DOHH2 (cell line): ENCODE data around the gene MRPS12.
"Not testable (repeated sequence)": the region's sequence is repeated elsewhere in the genome, so short reads cannot be mapped to it uniquely, and the experiment has no call there.

Experiments
- H3F3A ChIP-seq: fragments of 200-600 bp; sonication (generic), shearing (Covaris generic); 2 replicates; pipeline ENCODE4 v1.6.0; 2016; ENCODE audit warnings: antibody characterized with exemption, mild to moderate bottlenecking; ENCODE audit not compliant: control insufficient read depth, insufficient read depth
- H3K27ac ChIP-seq: fragments of 200-600 bp; sonication (generic); 2 replicates; pipeline ENCODE4 v1.5.1; 2014; ENCODE audit warnings: low read depth, mild to moderate bottlenecking, low read length, moderate library complexity
- H3K27me3 ChIP-seq: fragments of 200-600 bp; sonication (generic); 2 replicates; pipeline ENCODE4 v1.6.1; 2014; ENCODE audit warnings: mild to moderate bottlenecking, low read length, mixed read lengths; ENCODE audit not compliant: control insufficient read depth
- H3K36me3 ChIP-seq: fragments of 200-600 bp; sonication (generic); 2 replicates; pipeline ENCODE4 v1.6.1; 2014; ENCODE audit warnings: mild to moderate bottlenecking, low read length, moderate library complexity, mixed read lengths; ENCODE audit not compliant: control insufficient read depth
- H3K4me1 ChIP-seq: fragments of 200-600 bp; sonication (generic); 2 replicates; pipeline ENCODE4 v1.6.1; 2014; ENCODE audit warnings: mild to moderate bottlenecking, low read length, mixed read lengths; ENCODE audit not compliant: control insufficient read depth
- H3K4me2 ChIP-seq: fragments of 200-600 bp; sonication (generic); 2 replicates; pipeline ENCODE4 v1.6.0; 2014; ENCODE audit warnings: mild to moderate bottlenecking, low read length, moderate library complexity
- H3K4me3 ChIP-seq: fragments of 200-600 bp; sonication (generic); 2 replicates; pipeline ENCODE4 v1.5.1; 2014; ENCODE audit warnings: mild to moderate bottlenecking, low read length, mixed read lengths
- H3K79me2 ChIP-seq: fragments of 200-600 bp; sonication (generic); 2 replicates; pipeline ENCODE4 v1.6.1; 2014; ENCODE audit warnings: mild to moderate bottlenecking, low read length, mixed read lengths; ENCODE audit not compliant: control insufficient read depth
- H3K9me2 ChIP-seq: fragments of 200-600 bp; sonication (generic); replicated peaks from 2 replicates; pipeline ENCODE4 v1.6.1; 2014; ENCODE audit warnings: mild to moderate bottlenecking, low read length, mixed read lengths; ENCODE audit not compliant: control insufficient read depth
- H3K9me3 ChIP-seq: fragments of 200-600 bp; sonication (generic); 2 replicates; pipeline ENCODE4 v1.6.1; 2014; ENCODE audit warnings: antibody characterized with exemption, low read length, mixed read lengths; ENCODE audit not compliant: control insufficient read depth, insufficient read depth
- H4K20me1 ChIP-seq: fragments of 200-600 bp; sonication (generic); 2 replicates; pipeline ENCODE4 v1.6.0; 2014; ENCODE audit warnings: low read depth, mild to moderate bottlenecking, antibody characterized with exemption, low read length, moderate library complexity; ENCODE audit not compliant: control insufficient read depth, insufficient read depth
- EZH2phosphoT487 ChIP-seq: fragments of 200-600 bp; sonication (generic); IDR thresholded peaks from 2 replicates; pipeline ENCODE4 v1.6.1; 2017; ENCODE audit warnings: borderline replicate concordance, mild to moderate bottlenecking, antibody characterized with exemption, low read length, moderate library complexity, mixed read lengths
- TF ChIP-seq, protein P1 (sequence below): fragments of 200-600 bp; sonication (generic); IDR thresholded peaks from one replicate; pipeline ENCODE4 v1.5.1; 2014; ENCODE audit warnings: antibody characterized with exemption, mild to moderate bottlenecking, low read depth, low read length; ENCODE audit not compliant: poor library complexity, severe bottlenecking

MRPS12 gene

DNA sequence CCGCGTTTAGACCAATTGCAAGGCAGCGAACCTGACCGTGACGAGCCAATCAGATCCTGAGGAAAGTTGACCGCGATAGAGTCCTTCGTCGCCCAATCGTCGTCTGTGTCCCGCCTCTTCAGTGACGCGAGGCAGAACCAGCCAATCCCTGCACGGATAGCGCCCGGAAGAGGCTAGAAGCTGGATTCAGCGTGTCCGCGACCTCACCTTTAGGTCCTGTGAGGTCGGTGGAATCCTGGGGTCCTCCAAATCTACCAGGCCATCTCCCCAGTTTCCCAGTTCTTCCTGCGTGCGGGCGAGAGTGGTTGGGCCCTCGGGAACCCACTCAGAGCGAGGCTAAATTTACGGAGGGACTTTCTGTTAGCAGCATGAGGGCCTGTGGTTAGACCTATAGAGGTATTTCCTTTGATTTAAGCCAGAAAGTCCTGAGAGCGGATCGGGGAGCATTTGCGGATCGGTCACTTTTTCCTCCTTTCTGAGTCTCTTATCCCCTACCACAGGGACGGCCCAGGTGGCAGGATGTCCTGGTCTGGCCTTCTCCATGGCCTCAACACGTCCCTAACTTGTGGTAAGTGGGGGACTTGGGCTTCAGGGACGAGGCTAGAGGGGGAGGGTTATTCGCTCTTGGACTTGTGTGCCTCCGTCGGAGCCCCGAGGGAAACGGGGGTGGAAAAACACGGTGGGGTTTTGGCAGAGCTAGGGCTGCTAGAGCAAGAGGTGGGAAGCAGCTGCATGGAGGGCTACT is at the start of gene MRPS12:
Gene MRPS12 (plus strand): TSS at position 169 of the 745 bp plus-strand sequence. CDS start 351 bp downstream, at position 520.
- Histone ChIP-seq H3K4me1 (peaks cover 25% of the 10 kb centered on the region), H3F3A (no peaks in the 10 kb centered on the region), H3K27me3 (no peaks in the 10 kb centered on the region), H3K9me2 (no peaks in the 10 kb centered on the region), H3K9me3 (no peaks in the 10 kb centered on the region), H3K79me2 (peaks cover 62% of the 10 kb centered on the region), H4K20me1 (no peaks in the 10 kb centered on the region), H3K4me3 (peak within 1 kb of the TSS; percentile 96), H3K27ac (peak within 1 kb of the TSS; percentile 75), H3K4me2 (peak within 1 kb of the TSS; percentile 97), H3K36me3 (peaks cover 41% of the 10 kb centered on the region)
- TF ChIP-seq, protein P1, sequence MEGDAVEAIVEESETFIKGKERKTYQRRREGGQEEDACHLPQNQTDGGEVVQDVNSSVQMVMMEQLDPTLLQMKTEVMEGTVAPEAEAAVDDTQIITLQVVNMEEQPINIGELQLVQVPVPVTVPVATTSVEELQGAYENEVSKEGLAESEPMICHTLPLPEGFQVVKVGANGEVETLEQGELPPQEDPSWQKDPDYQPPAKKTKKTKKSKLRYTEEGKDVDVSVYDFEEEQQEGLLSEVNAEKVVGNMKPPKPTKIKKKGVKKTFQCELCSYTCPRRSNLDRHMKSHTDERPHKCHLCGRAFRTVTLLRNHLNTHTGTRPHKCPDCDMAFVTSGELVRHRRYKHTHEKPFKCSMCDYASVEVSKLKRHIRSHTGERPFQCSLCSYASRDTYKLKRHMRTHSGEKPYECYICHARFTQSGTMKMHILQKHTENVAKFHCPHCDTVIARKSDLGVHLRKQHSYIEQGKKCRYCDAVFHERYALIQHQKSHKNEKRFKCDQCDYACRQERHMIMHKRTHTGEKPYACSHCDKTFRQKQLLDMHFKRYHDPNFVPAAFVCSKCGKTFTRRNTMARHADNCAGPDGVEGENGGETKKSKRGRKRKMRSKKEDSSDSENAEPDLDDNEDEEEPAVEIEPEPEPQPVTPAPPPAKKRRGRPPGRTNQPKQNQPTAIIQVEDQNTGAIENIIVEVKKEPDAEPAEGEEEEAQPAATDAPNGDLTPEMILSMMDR, result no peak
- TF ChIP-seq EZH2phosphoT487, result no peak

DNA sequence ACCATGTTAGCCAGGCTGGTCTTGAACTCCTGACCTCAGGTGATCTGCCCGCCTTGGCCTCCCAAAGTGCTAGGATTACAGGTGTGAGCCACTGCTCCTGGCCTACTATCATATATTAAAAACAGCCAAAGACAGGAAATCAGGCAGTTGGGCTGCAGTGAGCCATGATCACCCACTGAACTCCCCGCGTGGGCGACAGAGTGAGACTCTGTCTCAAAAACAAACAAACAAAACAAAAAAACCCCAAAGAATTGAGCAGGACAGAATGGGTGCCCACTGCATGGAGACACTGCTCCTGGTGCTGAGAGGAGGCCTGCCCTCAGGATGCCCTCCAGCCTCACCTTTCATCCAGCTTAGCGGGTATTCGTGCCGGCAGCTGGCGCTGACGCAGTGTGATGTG is 47.5 kb upstream of the MRPS12 start:
- TF ChIP-seq, protein P1, result no peak
- TF ChIP-seq EZH2phosphoT487, result no peak
- H3K27me3 ChIP-seq, result no peaks in the 10 kb centered on the region
- H3K79me2 ChIP-seq, result peaks cover 7% of the 10 kb centered on the region; the same call in 1 of the 2 replicates
- no peaks in the 10 kb centered on the region for H4K20me1 ChIP-seq
- peaks cover 17% of the 10 kb centered on the region for H3K4me1 ChIP-seq
- no peak overlapping the region for H3K4me3 ChIP-seq
- no peaks in the 10 kb centered on the region for H3K36me3 ChIP-seq
- H3K9me2 ChIP-seq, result no peaks in the 10 kb centered on the region
- H3K4me2 ChIP-seq, result no peak overlapping the region
- no peaks in the 10 kb centered on the region for H3K9me3 ChIP-seq
- no peak overlapping the region for H3K27ac ChIP-seq
- no peaks in the 10 kb centered on the region for H3F3A ChIP-seq

DNA sequence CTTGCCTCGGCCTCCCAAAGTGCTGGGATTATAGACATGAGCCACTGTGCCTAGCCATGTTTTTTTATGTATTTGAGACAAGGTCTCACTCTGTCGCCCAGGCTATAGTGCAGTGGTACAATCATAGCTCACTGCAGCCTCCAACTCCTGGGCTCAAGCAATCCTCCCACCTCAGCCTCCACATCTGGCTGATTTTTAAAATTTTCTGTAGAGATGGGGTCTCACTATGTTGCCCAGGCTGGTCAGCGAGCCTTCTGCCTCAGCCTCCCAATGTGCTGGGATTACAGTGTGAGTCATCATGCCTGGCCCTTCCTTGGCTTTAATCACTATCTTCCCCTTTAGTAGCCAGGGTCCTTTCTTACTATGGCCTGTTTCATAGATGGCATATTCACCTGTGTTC is 46.1 kb upstream of the MRPS12 start:
- H3F3A ChIP-seq, H3K27me3 ChIP-seq, H4K20me1 ChIP-seq, H3K9me2 ChIP-seq, H3K4me3 ChIP-seq, H3K79me2 ChIP-seq, H3K27ac ChIP-seq, H3K4me2 ChIP-seq, H3K36me3 ChIP-seq, H3K9me3 ChIP-seq, H3K4me1 ChIP-seq: not testable (repeated sequence)

DNA sequence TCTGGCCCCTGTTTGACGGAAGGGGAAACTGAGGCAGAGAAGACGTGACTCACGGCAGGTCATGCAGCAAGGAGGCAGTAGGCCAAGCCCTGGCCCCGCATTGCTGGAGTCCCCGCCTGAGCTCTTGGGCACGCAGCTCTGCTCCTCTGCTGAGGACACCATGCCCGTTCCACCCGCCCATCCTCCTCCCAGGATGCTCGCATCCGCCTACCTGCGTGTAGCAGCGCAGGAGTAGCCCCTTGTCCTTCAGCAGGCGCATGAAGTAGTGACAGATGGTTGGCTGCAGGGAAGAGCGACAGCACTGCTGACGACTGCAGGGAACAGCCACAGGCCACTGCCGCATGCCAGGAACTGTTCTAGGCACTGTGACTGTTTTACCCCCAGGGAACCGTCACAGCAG is 41.9 kb upstream of the MRPS12 start:
- Histone ChIP-seq H3K9me3 (no peaks in the 10 kb centered on the region), H4K20me1 (no peaks in the 10 kb centered on the region), H3K79me2 (no peaks in the 10 kb centered on the region), H3K27me3 (no peaks in the 10 kb centered on the region), H3K4me1 (no peaks in the 10 kb centered on the region), H3F3A (no peaks in the 10 kb centered on the region), H3K4me3 (no peak overlapping the region), H3K36me3 (no peaks in the 10 kb centered on the region; the same call in 1 of the 2 replicates), H3K9me2 (no peaks in the 10 kb centered on the region), H3K27ac (no peak overlapping the region), H3K4me2 (no peak overlapping the region)
- TF ChIP-seq, protein P1, result no peak
- no peak for TF ChIP-seq EZH2phosphoT487
